Panc1 (cell line): ENCODE results near the gene PEX7. TPM values are rescaled to one million over a fixed set of nuclear protein-coding genes. Genes with fewer than 3 reads are reported as not detected.

Experiments
- ATAC-seq: fragments of 200-7000 bp; cut with Tn5 transposase; 2 replicates; pipeline ENCODE4 v1.9.1; 2020; ENCODE audit warnings: mild to moderate bottlenecking, moderate library complexity
- Bru-seq: library from RNA; stranded (reverse); fragments of 400-500 nt; gene quantifications from one replicate; lab custom pipeline; 2021; lab: Mats Ljungman, UMichigan
- BruChase-seq, 2 experiments: library from RNA; stranded (reverse); fragments of 400-500 nt; gene quantifications; one replicate each; lab custom pipeline; 2021; lab: Mats Ljungman, UMichigan
- BruUV-seq: library from RNA; stranded (reverse); fragments of 400-500 nt; replicated peaks from 2 replicates; lab custom pipeline; 2021; lab: Mats Ljungman, UMichigan
- CTCF ChIA-PET: fragments of 300-600 bp; sonication (Branson Sonifier 250); formaldehyde crosslinking; loops from one replicate; lab custom pipeline; 2022; ENCODE audit warnings: antibody characterized with exemption; lab: Charles Lee
- POLR2A ChIA-PET: fragments of 300-600 bp; sonication (Branson Sonifier 250); formaldehyde crosslinking; loops from one replicate; lab custom pipeline; 2022; ENCODE audit warnings: antibody characterized with exemption; lab: Charles Lee
- DNase-seq: peaks from one replicate; pipeline ENCODE4 v3.0.0-alpha.2; 2010; ENCODE audit warnings: low read depth, low spot score
- H3K27ac ChIP-seq: 2 replicates; pipeline ENCODE4 v1.5.1; 2011; ENCODE audit warnings: mild to moderate bottlenecking, low read length, inconsistent platforms
- H3K27me3 ChIP-seq: fragments of 200-500 bp; sonication (Bioruptor generic); 2 replicates; pipeline ENCODE4 v1.6.0; 2014; ENCODE audit warnings: low read length, inconsistent platforms; ENCODE audit not compliant: control insufficient read depth, insufficient read depth
- H3K36me3 ChIP-seq: fragments of 200-500 bp; sonication (Bioruptor generic); 2 replicates; pipeline ENCODE4 v1.5.1; 2014; ENCODE audit warnings: inconsistent platforms, mild to moderate bottlenecking, low read length, moderate library complexity; ENCODE audit not compliant: control insufficient read depth, insufficient read depth
- H3K4me1 ChIP-seq: 2 replicates; pipeline ENCODE4 v1.5.1; 2011; ENCODE audit warnings: inconsistent platforms, mild to moderate bottlenecking, low read length, moderate library complexity; ENCODE audit not compliant: control insufficient read depth, insufficient read depth
- H3K4me3 ChIP-seq, 2 experiments: 2 replicates each; pipeline ENCODE4 v1.5.1; 2011 to 2012; ENCODE audit warnings: low read depth in 2 of 2, low read length in 2 of 2, mild to moderate bottlenecking in 2 of 2, inconsistent platforms in 1 of 2, moderate library complexity in 1 of 2
- H3K9me3 ChIP-seq: fragments of 200-500 bp; sonication (Bioruptor generic); 2 replicates; pipeline ENCODE4 v1.5.1; 2014; ENCODE audit warnings: low read depth, mild to moderate bottlenecking, inconsistent platforms, low read length, moderate library complexity; ENCODE audit not compliant: control insufficient read depth, insufficient read depth
- CTCF ChIP-seq: fragments of 450-650 bp; IDR thresholded peaks from 2 replicates; pipeline ENCODE4 v1.5.1; 2017; ENCODE audit warnings: mild to moderate bottlenecking
- POLR2AphosphoS5 ChIP-seq: IDR thresholded peaks from 2 replicates; pipeline ENCODE4 v1.6.1; 2012; ENCODE audit warnings: mild to moderate bottlenecking, low read depth, low read length, moderate library complexity
- SIN3A ChIP-seq: IDR thresholded peaks from 2 replicates; pipeline ENCODE4 v1.6.1; 2012; ENCODE audit warnings: low read depth, mild to moderate bottlenecking, low read length, moderate library complexity, borderline replicate concordance; ENCODE audit not compliant: insufficient read depth
- TCF7L2 ChIP-seq: IDR thresholded peaks from 2 replicates; pipeline ENCODE4 v1.6.1; 2011; ENCODE audit warnings: mild to moderate bottlenecking, low read depth, low read length, inconsistent platforms
- in situ Hi-C: cut with HindIII; loops from 2 replicates; pipeline ENCODE4 v1.10.0; 2016; ENCODE audit warnings: low sequenced_read_pairs, low pct_unique_long_range_greater_than_20kb
- intact Hi-C: fragments of 100-400 bp; cut with micrococcal nuclease; formaldehyde crosslinking; loops from one replicate; pipeline ENCODE4 v1.10.0; 2022; ENCODE audit not compliant: unreplicated experiment
- long read RNA-seq: library from polyadenylated mRNA; unstranded; transcript quantifications from one replicate; pipeline ENCODE4 v2.0.0, GENCODE V29; 2021; ENCODE audit not compliant: unreplicated experiment
- polyA plus RNA-seq: library from polyadenylated mRNA; unstranded; fragments of >200 nt; gene quantifications from one replicate; pipeline ENCODE4 v1.2.1, GENCODE V29; 2012; ENCODE audit warnings: missing spikeins; ENCODE audit not compliant: insufficient read length
- total RNA-seq: library from RNA; stranded (reverse); gene quantifications from one replicate; pipeline ENCODE4 v1.2.1, GENCODE V29; 2021; ENCODE audit not compliant: unreplicated experiment
- TF ChIP-seq, protein P1 (sequence below), 2 experiments: IDR thresholded peaks; 2 replicates each; pipeline ENCODE4 v1.6.1; 2011 to 2012; ENCODE audit warnings: low read depth in 2 of 2, control low read depth in 1 of 2, low read length in 1 of 2, mild to moderate bottlenecking in 1 of 2, moderate library complexity in 1 of 2; ENCODE audit not compliant: insufficient read depth in 1 of 2

PEX7 gene
- total RNA-seq (8.8 TPM), Bru-seq, nascent RNA (percentile 70 among the genes with signal in this experiment), BruChase-seq, experiment 1, labeled RNA remaining after a 2-hour chase (percentile 54 among the genes with signal in this experiment), BruChase-seq, experiment 2, labeled RNA remaining after a 6-hour chase (percentile 53 among the genes with signal in this experiment)
- polyA plus RNA-seq = 13.9 TPM
- long read RNA-seq, transcript PEX7-201 (10 exons, 1,464 nt) = major isoform, 8 of 14 reads
- long read RNA-seq, partial matches to known transcripts = 1 of 14 reads
- long read RNA-seq, other reads (novel, unspliced or antisense) = 5 of 14 reads

DNA sequence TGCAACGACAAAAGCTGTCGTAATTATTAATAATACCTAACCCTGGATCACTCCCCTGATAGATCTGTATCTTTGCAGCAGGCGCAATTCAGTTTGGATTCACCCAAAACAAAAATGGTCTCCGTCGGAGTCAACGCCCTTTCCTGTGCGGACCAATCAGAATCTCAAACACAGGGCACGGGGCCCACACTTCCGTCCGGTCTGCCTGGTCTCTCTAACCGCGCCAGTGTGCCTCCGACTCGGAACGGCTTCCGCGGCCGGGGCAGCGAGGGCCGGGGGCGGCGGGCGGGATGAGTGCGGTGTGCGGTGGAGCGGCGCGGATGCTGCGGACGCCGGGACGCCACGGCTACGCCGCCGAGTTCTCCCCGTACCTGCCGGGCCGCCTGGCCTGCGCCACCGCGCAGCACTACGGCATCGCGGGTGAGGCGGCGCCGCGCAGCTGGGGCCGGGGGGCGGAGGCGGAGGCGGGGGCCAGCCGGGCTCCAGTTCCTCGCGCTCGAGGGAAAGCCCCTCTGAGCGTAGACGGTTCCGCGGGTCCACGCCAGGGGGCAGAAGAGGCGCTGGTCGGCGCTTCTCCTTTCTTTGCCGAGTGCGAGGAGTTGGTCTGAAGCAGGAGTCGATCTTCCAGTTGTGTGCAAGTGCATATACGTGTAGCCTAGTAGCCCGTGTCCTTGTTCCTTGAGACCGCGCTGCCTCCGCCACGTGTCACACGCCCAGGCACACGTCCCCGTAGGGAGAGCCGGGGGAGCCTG is at the start of gene PEX7:
Gene PEX7, plus strand, starts transcription at position 217 of the 752 bp plus-strand sequence. Its CDS starts 74 bp downstream, at position 291.
- intact Hi-C loops (no loop called here), in situ Hi-C loops (no loop called here)
- BruUV-seq = no TSS peak
- H3K36me3 ChIP-seq = 0 out of 2 replicates have a peak, but pooled peaks cover 4% of the 10 kb centered on the region
- no peaks in the 10 kb centered on the region for H3K27me3 ChIP-seq
- DNase-seq = peak; percentile 57
- CTCF ChIA-PET = interaction anchor here (0.6 kb wide), 2 partner anchors 22 to 100 kb away, joined by 8 to 10 read pairs; no protein-coding TSS in a partner anchor
- H3K27ac ChIP-seq = peak within 1 kb of the TSS; percentile 86
- H3K9me3 ChIP-seq = no peaks in the 10 kb centered on the region
- TF ChIP-seq CTCF = peak; percentile 78
- TF ChIP-seq, protein P1, sequence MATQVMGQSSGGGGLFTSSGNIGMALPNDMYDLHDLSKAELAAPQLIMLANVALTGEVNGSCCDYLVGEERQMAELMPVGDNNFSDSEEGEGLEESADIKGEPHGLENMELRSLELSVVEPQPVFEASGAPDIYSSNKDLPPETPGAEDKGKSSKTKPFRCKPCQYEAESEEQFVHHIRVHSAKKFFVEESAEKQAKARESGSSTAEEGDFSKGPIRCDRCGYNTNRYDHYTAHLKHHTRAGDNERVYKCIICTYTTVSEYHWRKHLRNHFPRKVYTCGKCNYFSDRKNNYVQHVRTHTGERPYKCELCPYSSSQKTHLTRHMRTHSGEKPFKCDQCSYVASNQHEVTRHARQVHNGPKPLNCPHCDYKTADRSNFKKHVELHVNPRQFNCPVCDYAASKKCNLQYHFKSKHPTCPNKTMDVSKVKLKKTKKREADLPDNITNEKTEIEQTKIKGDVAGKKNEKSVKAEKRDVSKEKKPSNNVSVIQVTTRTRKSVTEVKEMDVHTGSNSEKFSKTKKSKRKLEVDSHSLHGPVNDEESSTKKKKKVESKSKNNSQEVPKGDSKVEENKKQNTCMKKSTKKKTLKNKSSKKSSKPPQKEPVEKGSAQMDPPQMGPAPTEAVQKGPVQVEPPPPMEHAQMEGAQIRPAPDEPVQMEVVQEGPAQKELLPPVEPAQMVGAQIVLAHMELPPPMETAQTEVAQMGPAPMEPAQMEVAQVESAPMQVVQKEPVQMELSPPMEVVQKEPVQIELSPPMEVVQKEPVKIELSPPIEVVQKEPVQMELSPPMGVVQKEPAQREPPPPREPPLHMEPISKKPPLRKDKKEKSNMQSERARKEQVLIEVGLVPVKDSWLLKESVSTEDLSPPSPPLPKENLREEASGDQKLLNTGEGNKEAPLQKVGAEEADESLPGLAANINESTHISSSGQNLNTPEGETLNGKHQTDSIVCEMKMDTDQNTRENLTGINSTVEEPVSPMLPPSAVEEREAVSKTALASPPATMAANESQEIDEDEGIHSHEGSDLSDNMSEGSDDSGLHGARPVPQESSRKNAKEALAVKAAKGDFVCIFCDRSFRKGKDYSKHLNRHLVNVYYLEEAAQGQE (IDR thresholded peaks at IDR 0.05; ENCODE audit: insufficient read depth in 1 of 2, low read depth in 2 of 2, low read length in 1 of 2) = no peak
- peak; percentile 50; the same call in 1 of the 2 replicates for TF ChIP-seq SIN3A
- no peak for TF ChIP-seq TCF7L2
- TF ChIP-seq POLR2AphosphoS5 = peak; percentile 80
- POLR2A ChIA-PET = interaction anchor here (0.6 kb wide), 1 partner anchor 129 kb away, joined by 5 read pairs; no protein-coding TSS in a partner anchor
- H3K4me1 ChIP-seq = peaks cover 3% of the 10 kb centered on the region; the same call in 1 of the 2 replicates
- peak; percentile 98 for ATAC-seq
- H3K4me3 ChIP-seq = peak within 1 kb of the TSS; percentile 74 to 78

DNA sequence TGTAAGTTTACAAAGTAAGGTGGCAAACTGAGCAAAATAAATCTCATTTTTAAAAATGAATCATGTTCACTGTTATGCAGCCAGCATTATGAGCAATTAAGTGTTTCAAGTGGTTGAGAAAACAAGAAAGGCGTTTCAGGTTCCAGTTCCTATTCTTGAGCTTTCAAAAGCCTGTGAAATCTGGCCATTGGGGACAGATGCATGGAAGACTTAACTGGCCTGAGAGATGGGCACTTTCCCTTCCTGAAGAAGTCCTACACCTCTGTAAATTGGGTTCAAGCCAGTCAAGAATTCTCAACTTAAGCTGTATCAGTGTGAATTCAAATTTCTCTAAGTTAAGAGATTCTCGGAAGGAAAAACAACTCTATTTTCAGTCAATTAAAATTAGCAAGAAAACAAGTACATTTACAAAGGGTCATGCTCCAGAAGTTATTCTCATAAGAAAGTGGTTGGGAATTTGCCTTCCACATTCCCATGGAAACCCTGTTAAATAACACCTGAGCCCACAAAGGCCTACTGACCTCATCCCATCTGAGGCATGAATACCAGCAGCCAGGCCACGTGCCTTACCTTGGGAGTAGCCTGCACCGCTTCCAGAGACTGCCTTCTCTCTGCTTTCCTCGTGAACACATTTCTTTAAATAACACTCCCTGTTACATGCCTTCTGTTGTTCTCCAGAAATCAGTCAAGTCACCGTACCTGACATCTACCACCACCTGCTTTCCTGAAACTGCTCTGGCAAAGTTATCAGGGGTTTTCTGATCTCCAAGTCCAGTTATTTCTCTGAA is 49.5 kb upstream of the PEX7 start:
- ATAC-seq = no peak
- no peak for DNase-seq
- in situ Hi-C loops (no loop called here), intact Hi-C loops (no loop called here)
- no peak overlapping the region for H3K4me3 ChIP-seq
- no peaks in the 10 kb centered on the region for H3K36me3 ChIP-seq
- H3K27me3 ChIP-seq = no peaks in the 10 kb centered on the region
- H3K9me3 ChIP-seq = no peaks in the 10 kb centered on the region
- no TSS peak for BruUV-seq
- no peaks in the 10 kb centered on the region; the same call in 1 of the 2 replicates for H3K4me1 ChIP-seq
- ChIA-PET CTCF (no interaction called here), POLR2A (interaction anchor here (0.6 kb wide), 2 partner anchors 16 to 28 kb away, joined by 3 to 4 read pairs; no protein-coding TSS in a partner anchor)
- TF ChIP-seq POLR2AphosphoS5 (no peak), CTCF (no peak), SIN3A (no peak), TCF7L2 (no peak)
- TF ChIP-seq, protein P1 (IDR thresholded peaks at IDR 0.05; ENCODE audit: insufficient read depth in 1 of 2, low read depth in 2 of 2, low read length in 1 of 2) = no peak
- no peak overlapping the region for H3K27ac ChIP-seq
